Brain microvascular endothelial cell (primary cell): ENCODE results near the gene MSANTD1.

ENCODE experiments used
- DNase-seq: peaks from one replicate; pipeline ENCODE4 v3.0.0-alpha.2; 2020
- H3K27ac ChIP-seq: fragments of 250-450 bp; sonication (Bioruptor Pico); 2 replicates; pipeline ENCODE4 v1.5.1; 2020; ENCODE audit warnings: mild to moderate bottlenecking, moderate library complexity
- H3K27me3 ChIP-seq: fragments of 250-450 bp; sonication (Bioruptor Pico); replicated peaks from 2 replicates; pipeline ENCODE4 v1.5.1; 2020; ENCODE audit warnings: mild to moderate bottlenecking
- H3K36me3 ChIP-seq: fragments of 250-450 bp; sonication (Bioruptor Pico); replicated peaks from 2 replicates; pipeline ENCODE4 v1.5.1; 2020; ENCODE audit warnings: mild to moderate bottlenecking
- H3K4me3 ChIP-seq: 2 replicates; pipeline ENCODE4 v1.5.1; 2011; ENCODE audit warnings: low read depth, mild to moderate bottlenecking, control low read depth, low read length, moderate library complexity
- CTCF ChIP-seq: IDR thresholded peaks from 2 replicates; pipeline ENCODE4 v1.5.1; 2011; ENCODE audit warnings: low read depth, mild to moderate bottlenecking, moderate library complexity, low read length, control low read depth, inconsistent platforms; ENCODE audit errors: missing control alignments
- in situ Hi-C: cut with HindIII; loops from 2 replicates; pipeline ENCODE4 v1.10.0; 2017; ENCODE audit warnings: low sequenced_read_pairs, low pct_ligation_motif_present

Gene MSANTD1

GRCh38 chr4:3248811-3249661 lies at the start of gene MSANTD1:
TSS of gene MSANTD1 (plus strand) at chr4:3249159. CDS start at chr4:3249223, 64 bp downstream.
- no peak for TF ChIP-seq CTCF
- Histone ChIP-seq H3K27me3 (no peaks in the 10 kb centered on the region), H3K27ac (no peak within 1 kb of the TSS), H3K4me3 (no peak within 1 kb of the TSS), H3K36me3 (no peaks in the 10 kb centered on the region)
- in situ Hi-C loops: no loop called here
- peak; percentile 35 for DNase-seq

GRCh38 chr4:3199653-3200422 lies 49.1 kb upstream of the MSANTD1 start:
- Histone ChIP-seq H3K36me3 (peaks cover 4% of the 10 kb centered on the region), H3K27ac (no peak overlapping the region), H3K4me3 (no peak overlapping the region), H3K27me3 (no peaks in the 10 kb centered on the region)
- no peak for TF ChIP-seq CTCF
- DNase-seq: no peak
- in situ Hi-C loops: no loop called here

GRCh38 chr4:3200423-3201090 lies 48.4 kb upstream of the MSANTD1 start:
- H3K36me3 ChIP-seq: peaks cover 4% of the 10 kb centered on the region
- TF ChIP-seq CTCF: no peak
- no peak overlapping the region for H3K4me3 ChIP-seq
- H3K27me3 ChIP-seq: no peaks in the 10 kb centered on the region
- in situ Hi-C loops: no loop called here
- no peak overlapping the region for H3K27ac ChIP-seq
- no peak for DNase-seq

- in situ Hi-C loops: no loop called here
- Histone ChIP-seq H3K36me3 (peaks cover 9% of the 10 kb centered on the region), H3K27me3 (no peaks in the 10 kb centered on the region), H3K4me3 (no peak overlapping the region), H3K27ac (peak overlapping the region; percentile 57)
- peak; percentile 84 for DNase-seq
- no peak for TF ChIP-seq CTCF
Measured at GRCh38 chr4:3201718-3202702, 46.9 kb upstream of the MSANTD1 start.
